ENCODE results near the gene WRAP53. TPM values are rescaled to one million over a fixed set of nuclear protein-coding genes. Genes with fewer than 3 reads are reported as not detected.

The WRAP53 gene
- total RNA-seq, 1 donor = 7.4 TPM

- DNase-seq (ENCODE audit: low read depth) = peak; percentile 91
- TF ChIP-seq, protein P1, sequence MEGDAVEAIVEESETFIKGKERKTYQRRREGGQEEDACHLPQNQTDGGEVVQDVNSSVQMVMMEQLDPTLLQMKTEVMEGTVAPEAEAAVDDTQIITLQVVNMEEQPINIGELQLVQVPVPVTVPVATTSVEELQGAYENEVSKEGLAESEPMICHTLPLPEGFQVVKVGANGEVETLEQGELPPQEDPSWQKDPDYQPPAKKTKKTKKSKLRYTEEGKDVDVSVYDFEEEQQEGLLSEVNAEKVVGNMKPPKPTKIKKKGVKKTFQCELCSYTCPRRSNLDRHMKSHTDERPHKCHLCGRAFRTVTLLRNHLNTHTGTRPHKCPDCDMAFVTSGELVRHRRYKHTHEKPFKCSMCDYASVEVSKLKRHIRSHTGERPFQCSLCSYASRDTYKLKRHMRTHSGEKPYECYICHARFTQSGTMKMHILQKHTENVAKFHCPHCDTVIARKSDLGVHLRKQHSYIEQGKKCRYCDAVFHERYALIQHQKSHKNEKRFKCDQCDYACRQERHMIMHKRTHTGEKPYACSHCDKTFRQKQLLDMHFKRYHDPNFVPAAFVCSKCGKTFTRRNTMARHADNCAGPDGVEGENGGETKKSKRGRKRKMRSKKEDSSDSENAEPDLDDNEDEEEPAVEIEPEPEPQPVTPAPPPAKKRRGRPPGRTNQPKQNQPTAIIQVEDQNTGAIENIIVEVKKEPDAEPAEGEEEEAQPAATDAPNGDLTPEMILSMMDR (IDR thresholded peaks at IDR 0.05; ENCODE audit: insufficient read depth, low read length) = peak; percentile 43
- H3K4me3 ChIP-seq (ENCODE audit: low read depth, low read length) = peak within 1 kb of the TSS; percentile 72
Measured at GRCh38 chr17:7716901-7717755, 28.9 kb downstream of the WRAP53 start, which contains the start of gene DNAH2. Gene DNAH2, plus strand, starts transcription at chr17:7717744. Its CDS starts 1,991 bp downstream, at chr17:7719735.

DNA sequence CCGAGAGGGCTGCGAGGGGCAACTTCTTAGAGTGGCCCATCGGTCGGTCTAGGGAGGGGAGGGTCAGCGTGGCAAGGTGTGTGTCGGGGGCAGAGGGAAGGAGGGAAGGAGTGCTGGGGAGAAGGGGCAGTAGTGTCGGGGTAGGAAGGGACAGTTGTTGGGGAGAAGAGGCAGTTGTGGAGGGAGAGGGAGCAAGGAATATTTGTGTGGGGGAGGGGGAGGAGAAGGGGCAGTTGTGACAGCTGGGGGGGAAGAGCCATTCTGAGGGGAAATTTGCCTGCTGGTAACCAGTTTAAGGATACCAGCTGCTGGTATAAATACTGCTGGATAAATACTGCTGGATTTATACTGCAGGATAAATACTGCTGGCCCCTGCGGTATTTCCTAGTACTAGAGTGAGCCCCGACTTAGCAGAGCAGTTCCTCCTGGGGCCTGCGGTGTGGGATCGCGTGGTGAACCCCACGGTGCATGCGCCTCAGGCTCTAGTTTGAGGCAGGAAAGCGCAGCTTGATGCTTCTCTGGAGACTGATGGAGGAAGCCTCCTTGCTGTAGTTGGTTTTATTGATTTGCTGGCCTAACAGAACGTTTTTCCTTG, 29.6 kb downstream of the WRAP53 start:
- TF ChIP-seq, protein P1 (IDR thresholded peaks at IDR 0.05; ENCODE audit: insufficient read depth, low read length) = no peak
- peak overlapping the region; percentile 72 for H3K4me3 ChIP-seq (ENCODE audit: low read depth, low read length)
- no peak for DNase-seq (ENCODE audit: low read depth)

- TF ChIP-seq, protein P1 (IDR thresholded peaks at IDR 0.05; ENCODE audit: insufficient read depth, low read length) = no peak
- H3K4me3 ChIP-seq (ENCODE audit: low read depth, low read length) = no peak overlapping the region
- DNase-seq (ENCODE audit: low read depth) = no peak
Measured at GRCh38 chr17:7719661-7720060, 31.4 kb downstream of the WRAP53 start.

- no peak for DNase-seq (ENCODE audit: low read depth)
- no peak overlapping the region for H3K4me3 ChIP-seq (ENCODE audit: low read depth, low read length)
- TF ChIP-seq, protein P1 (IDR thresholded peaks at IDR 0.05; ENCODE audit: insufficient read depth, low read length) = no peak
Measured at GRCh38 chr17:7720125-7720524, 31.8 kb downstream of the WRAP53 start.

DNA sequence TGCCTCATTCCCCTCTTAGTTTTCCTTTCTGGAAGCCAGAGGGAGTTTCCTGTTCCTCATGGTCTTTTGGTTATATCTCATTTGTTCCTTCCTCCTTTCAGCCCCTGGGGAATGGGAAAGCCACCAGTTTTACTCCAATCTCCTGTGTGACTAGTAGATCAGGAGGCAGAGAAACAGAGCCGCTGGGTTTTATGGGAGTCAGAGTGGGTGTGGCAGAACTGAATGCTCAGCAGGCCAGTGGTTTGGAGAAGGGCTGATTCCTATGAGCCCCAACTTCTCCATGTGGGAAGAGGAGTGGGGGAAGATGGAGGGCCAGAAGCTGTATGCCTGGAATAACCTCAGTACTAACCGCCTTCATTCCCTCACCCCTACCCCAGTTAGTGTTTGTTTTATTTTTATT, 33.3 kb downstream of the WRAP53 start:
- H3K4me3 ChIP-seq (ENCODE audit: low read depth, low read length) = no peak overlapping the region
- DNase-seq (ENCODE audit: low read depth) = no peak
- TF ChIP-seq, protein P1 (IDR thresholded peaks at IDR 0.05; ENCODE audit: insufficient read depth, low read length) = no peak

DNA sequence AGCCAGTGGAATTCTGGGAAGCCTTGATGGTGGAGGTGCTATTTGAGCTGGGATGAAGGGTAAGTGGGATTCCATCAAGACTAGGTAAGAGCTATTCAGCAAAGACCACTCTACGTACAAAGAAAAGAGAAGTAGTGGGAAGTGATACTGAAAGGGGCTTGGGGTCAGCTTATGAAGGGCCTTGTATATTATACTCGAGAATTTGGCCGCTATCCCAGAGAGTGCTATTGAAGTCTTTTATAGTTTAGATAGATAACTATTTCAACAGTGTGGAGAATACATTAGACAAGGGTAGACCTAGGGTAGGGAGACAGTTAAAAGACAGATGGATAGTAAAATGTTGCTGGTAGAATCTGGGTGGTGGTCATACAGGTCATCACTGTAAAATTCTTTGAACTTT, 39.6 kb downstream of the WRAP53 start:
- TF ChIP-seq, protein P1 (IDR thresholded peaks at IDR 0.05; ENCODE audit: insufficient read depth, low read length) = no peak
- DNase-seq (ENCODE audit: low read depth) = no peak
- no peak overlapping the region for H3K4me3 ChIP-seq (ENCODE audit: low read depth, low read length)

All from fibroblast of the aortic adventitia (primary cell).